AG20443 (cell line): Measurements from ENCODE around the gene ARGLU1.
A peak's percentile ranks its signal among the peaks of the same experiment; 100 is the strongest.

Experiments used
- DNase-seq: peaks from one replicate; pipeline ENCODE4 v3.0.0; 2012; ENCODE audit warnings: low spot score, mixed read lengths

The ARGLU1 gene

GRCh38 chr13:106586648-106587166, 18.8 kb upstream of the ARGLU1 start:
- DNase-seq, result no peak

- no peak for DNase-seq
Measured at GRCh38 chr13:106581225-106581624, 13.3 kb upstream of the ARGLU1 start.

- no peak for DNase-seq
Measured at GRCh38 chr13:106575896-106576295, 8.0 kb upstream of the ARGLU1 start.

- peak; percentile 72 for DNase-seq
Measured at GRCh38 chr13:106573868-106574267, 5.9 kb upstream of the ARGLU1 start.

GRCh38 chr13:106573284-106573846, 5.4 kb upstream of the ARGLU1 start:
- peak; percentile 79 for DNase-seq

- DNase-seq, result no peak
Measured at GRCh38 chr13:106570299-106570852, 2.4 kb upstream of the ARGLU1 start.

- DNase-seq, result no peak
Measured at GRCh38 chr13:106569233-106570095, 1.5 kb upstream of the ARGLU1 start.

- no peak for DNase-seq
Measured at GRCh38 chr13:106568299-106569003, 514 bp upstream of the ARGLU1 start.

GRCh38 chr13:106566641-106567473, 1.1 kb downstream of the ARGLU1 start:
- DNase-seq, result peak; percentile 77

- no peak for DNase-seq
Measured at GRCh38 chr13:106565127-106565775, 2.7 kb downstream of the ARGLU1 start.

GRCh38 chr13:106562301-106562700, 5.6 kb downstream of the ARGLU1 start:
- DNase-seq, result no peak

GRCh38 chr13:106561551-106562170, 6.3 kb downstream of the ARGLU1 start:
- DNase-seq, result no peak

- no peak for DNase-seq
Measured at GRCh38 chr13:106560821-106561220, 7.1 kb downstream of the ARGLU1 start.

GRCh38 chr13:106558527-106558926, 9.4 kb downstream of the ARGLU1 start:
- no peak for DNase-seq

- DNase-seq, result no peak
Measured at GRCh38 chr13:106555631-106556328, 12.2 kb downstream of the ARGLU1 start.

GRCh38 chr13:106551751-106552150, 16.2 kb downstream of the ARGLU1 start:
- DNase-seq, result no peak

GRCh38 chr13:106551350-106551749, 16.6 kb downstream of the ARGLU1 start:
- no peak for DNase-seq

GRCh38 chr13:106550570-106551135, 17.3 kb downstream of the ARGLU1 start:
- no peak for DNase-seq

GRCh38 chr13:106548064-106548696, 19.8 kb downstream of the ARGLU1 start:
- DNase-seq, result no peak
